ENCODE measurements around the gene PCBP4.

DNA sequence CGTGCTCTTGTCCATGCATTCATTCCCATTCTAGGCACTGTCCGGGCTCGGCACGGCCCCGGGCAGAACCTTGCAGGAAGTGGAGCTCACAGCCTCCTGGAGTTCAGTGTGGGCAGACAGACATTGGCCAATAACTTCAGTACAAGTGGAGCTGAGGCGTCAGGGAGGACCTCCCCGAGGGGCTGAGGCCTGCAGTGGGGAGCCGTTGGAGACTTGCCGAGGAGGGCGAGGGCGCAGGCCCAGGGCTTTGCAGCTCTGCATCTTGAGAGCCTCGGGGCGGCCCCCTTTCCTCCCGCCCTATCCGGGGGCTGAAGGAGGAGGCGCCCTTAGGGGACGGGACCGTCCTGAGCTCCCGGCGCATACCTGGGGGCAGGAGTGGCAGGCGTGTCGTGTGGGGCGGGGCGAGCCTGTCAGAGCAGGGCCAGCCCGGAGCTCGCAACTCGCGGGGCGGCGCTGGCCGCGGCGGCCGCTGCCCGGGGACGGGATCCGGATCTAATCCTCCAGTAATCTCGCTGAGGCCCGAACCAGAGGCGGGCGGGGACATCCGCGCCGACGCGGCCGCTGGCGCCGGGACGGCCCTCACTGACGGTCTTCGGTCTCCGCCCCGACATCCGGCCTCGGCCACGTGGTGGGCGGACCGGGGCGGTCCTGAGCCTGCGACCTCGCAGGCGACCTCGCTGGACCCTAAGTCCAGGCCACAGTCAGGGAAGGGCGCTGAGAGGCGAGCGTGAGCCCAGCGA lies 15.8 kb upstream of the PCBP4 start, which contains the start of gene ACY1:
- peak; percentile 71 to 73 (median 72) for TF ChIP-seq POLR2A (IDR thresholded peaks at IDR 0.05)
- TF ChIP-seq, protein P1, sequence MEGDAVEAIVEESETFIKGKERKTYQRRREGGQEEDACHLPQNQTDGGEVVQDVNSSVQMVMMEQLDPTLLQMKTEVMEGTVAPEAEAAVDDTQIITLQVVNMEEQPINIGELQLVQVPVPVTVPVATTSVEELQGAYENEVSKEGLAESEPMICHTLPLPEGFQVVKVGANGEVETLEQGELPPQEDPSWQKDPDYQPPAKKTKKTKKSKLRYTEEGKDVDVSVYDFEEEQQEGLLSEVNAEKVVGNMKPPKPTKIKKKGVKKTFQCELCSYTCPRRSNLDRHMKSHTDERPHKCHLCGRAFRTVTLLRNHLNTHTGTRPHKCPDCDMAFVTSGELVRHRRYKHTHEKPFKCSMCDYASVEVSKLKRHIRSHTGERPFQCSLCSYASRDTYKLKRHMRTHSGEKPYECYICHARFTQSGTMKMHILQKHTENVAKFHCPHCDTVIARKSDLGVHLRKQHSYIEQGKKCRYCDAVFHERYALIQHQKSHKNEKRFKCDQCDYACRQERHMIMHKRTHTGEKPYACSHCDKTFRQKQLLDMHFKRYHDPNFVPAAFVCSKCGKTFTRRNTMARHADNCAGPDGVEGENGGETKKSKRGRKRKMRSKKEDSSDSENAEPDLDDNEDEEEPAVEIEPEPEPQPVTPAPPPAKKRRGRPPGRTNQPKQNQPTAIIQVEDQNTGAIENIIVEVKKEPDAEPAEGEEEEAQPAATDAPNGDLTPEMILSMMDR (IDR thresholded peaks at IDR 0.05) = peak in 1 of 7 experiments; percentile 2

All from body of pancreas (tissue), 4 donors.